Stimulated activated CD8-positive, alpha-beta memory T cell treated with anti-CD3 and anti-CD28 coated beads, Interleukin-15, amount 100 ng/mL, for 24 hours (primary cell): ENCODE results near the gene ADAT1.
"Not testable (repeated sequence)": the region's sequence is repeated elsewhere in the genome, so short reads cannot be mapped to it uniquely, and the experiment has no call there.

Experiments
- DNase-seq: peaks from one replicate; pipeline ENCODE4 v3.0.0-alpha.2; 2020; ENCODE audit warnings: low read depth

ADAT1 gene

GRCh38 chr16:75620326-75621169 is 2.5 kb downstream of the ADAT1 start:
- no peak for DNase-seq

- DNase-seq: no peak
Measured at GRCh38 chr16:75618780-75619179, 4.3 kb downstream of the ADAT1 start.

GRCh38 chr16:75617121-75617520 is 6.0 kb downstream of the ADAT1 start:
- DNase-seq: no peak

GRCh38 chr16:75616521-75617010 is 6.5 kb downstream of the ADAT1 start:
- no peak for DNase-seq

- DNase-seq: no peak
Measured at GRCh38 chr16:75615619-75616018, 7.5 kb downstream of the ADAT1 start.

GRCh38 chr16:75614066-75614897 is 8.8 kb downstream of the ADAT1 start:
- no peak for DNase-seq

- no peak for DNase-seq
Measured at GRCh38 chr16:75606507-75606906, 16.6 kb downstream of the ADAT1 start.

- no peak for DNase-seq
Measured at GRCh38 chr16:75603241-75603640, 19.8 kb downstream of the ADAT1 start.

GRCh38 chr16:75599452-75600277 is 23.4 kb downstream of the ADAT1 start:
- DNase-seq: no peak

- DNase-seq: no peak
Measured at GRCh38 chr16:75593825-75594820, 29.0 kb downstream of the ADAT1 start.

GRCh38 chr16:75593308-75593707 is 29.8 kb downstream of the ADAT1 start:
- DNase-seq: no peak

GRCh38 chr16:75591927-75592326 is 31.2 kb downstream of the ADAT1 start:
- not testable (repeated sequence) for DNase-seq

GRCh38 chr16:75590920-75591843 is 31.9 kb downstream of the ADAT1 start:
- no peak for DNase-seq

GRCh38 chr16:75589306-75589705 is 33.8 kb downstream of the ADAT1 start:
- DNase-seq: no peak

- no peak for DNase-seq
Measured at GRCh38 chr16:75588716-75589115, 34.4 kb downstream of the ADAT1 start.

GRCh38 chr16:75584108-75584507 is 39.0 kb downstream of the ADAT1 start:
- DNase-seq: no peak

- no peak for DNase-seq
Measured at GRCh38 chr16:75579281-75579834, 43.7 kb downstream of the ADAT1 start.

- DNase-seq: no peak
Measured at GRCh38 chr16:75578725-75579124, 44.4 kb downstream of the ADAT1 start.

- DNase-seq: no peak
Measured at GRCh38 chr16:75578212-75578611, 44.9 kb downstream of the ADAT1 start.
